HG02885 (cell line): Measurements from ENCODE around the gene ONECUT2.

Source experiments
- ATAC-seq: cut with Tn5 transposase; IDR thresholded peaks from one replicate; pipeline ENCODE4 v1.9.1; 2021; ENCODE audit warnings: mild to moderate bottlenecking; ENCODE audit not compliant: unreplicated experiment, poor library complexity

ONECUT2 gene

GRCh38 chr18:57430079-57431001, 4.8 kb upstream of the ONECUT2 start:
- ATAC-seq: no peak

- ATAC-seq: no peak
These were observed 4.2 kb upstream of the ONECUT2 start for GRCh38 chr18:57431002-57431382.

- no peak for ATAC-seq
These were observed 3.6 kb upstream of the ONECUT2 start for GRCh38 chr18:57431467-57432080.

GRCh38 chr18:57432140-57432539, 3.0 kb upstream of the ONECUT2 start:
- ATAC-seq: no peak

GRCh38 chr18:57432751-57433400, 2.3 kb upstream of the ONECUT2 start:
- ATAC-seq: no peak

- no peak for ATAC-seq
These were observed 1.7 kb upstream of the ONECUT2 start for GRCh38 chr18:57433482-57433881.

GRCh38 chr18:57433934-57434535, 1.1 kb upstream of the ONECUT2 start:
- no peak for ATAC-seq

GRCh38 chr18:57435846-57436190, 644 bp downstream of the ONECUT2 start:
- ATAC-seq: no peak

GRCh38 chr18:57436191-57436964, 1.2 kb downstream of the ONECUT2 start:
- ATAC-seq: no peak

GRCh38 chr18:57436965-57437333, 1.8 kb downstream of the ONECUT2 start:
- no peak for ATAC-seq

- no peak for ATAC-seq
These were observed 2.2 kb downstream of the ONECUT2 start for GRCh38 chr18:57437402-57437765.

GRCh38 chr18:57437766-57438671, 2.8 kb downstream of the ONECUT2 start:
- ATAC-seq: peak; percentile 54

GRCh38 chr18:57438743-57439608, 3.8 kb downstream of the ONECUT2 start:
- no peak for ATAC-seq

- no peak for ATAC-seq
These were observed 4.4 kb downstream of the ONECUT2 start for GRCh38 chr18:57439609-57439968.

- no peak for ATAC-seq
These were observed 4.8 kb downstream of the ONECUT2 start for GRCh38 chr18:57439985-57440330.

- no peak for ATAC-seq
These were observed 5.3 kb downstream of the ONECUT2 start for GRCh38 chr18:57440331-57441070.

GRCh38 chr18:57441071-57441794, 6.1 kb downstream of the ONECUT2 start:
- peak; percentile 53 for ATAC-seq
